Activated gamma-delta T cell (primary cell): Measurements from ENCODE around the gene CCK.

Source experiments
- DNase-seq: peaks from one replicate; lab custom pipeline; 2025; lab: John Stamatoyannopoulos, UW

Gene CCK

GRCh38 chr3:42225486-42226363, 40.3 kb downstream of the CCK start:
- DNase-seq, result no peak

GRCh38 chr3:42224658-42225421, 41.1 kb downstream of the CCK start:
- DNase-seq, result no peak

DNA sequence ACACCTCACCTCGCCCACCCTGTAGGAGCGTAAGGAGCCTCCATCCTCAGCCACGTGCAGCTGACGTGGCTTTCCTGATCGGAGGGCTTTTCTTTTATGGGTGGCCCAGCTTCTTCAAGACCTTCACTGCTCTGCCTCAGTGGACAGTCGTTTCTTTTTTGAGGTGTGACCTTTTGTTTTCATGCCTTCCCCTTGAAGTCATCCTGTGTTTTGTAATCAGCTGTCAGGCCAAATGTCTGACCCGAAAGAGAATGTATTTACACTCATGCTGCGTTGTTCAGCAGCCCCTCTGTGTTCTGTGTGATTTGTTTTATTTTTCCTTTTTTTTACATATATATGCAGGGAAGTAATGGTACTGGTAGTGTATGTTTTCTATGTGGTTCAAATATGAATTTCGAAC, 41.8 kb downstream of the CCK start:
- DNase-seq, result no peak

GRCh38 chr3:42222942-42223693, 42.9 kb downstream of the CCK start:
- DNase-seq, result no peak

GRCh38 chr3:42220436-42221121, 45.4 kb downstream of the CCK start:
- no peak for DNase-seq

GRCh38 chr3:42216931-42217333, 49.1 kb downstream of the CCK start:
- no peak for DNase-seq

GRCh38 chr3:42216302-42216701, 49.7 kb downstream of the CCK start:
- no peak for DNase-seq

GRCh38 chr3:42214565-42215283, 51.3 kb downstream of the CCK start:
- no peak for DNase-seq

DNA sequence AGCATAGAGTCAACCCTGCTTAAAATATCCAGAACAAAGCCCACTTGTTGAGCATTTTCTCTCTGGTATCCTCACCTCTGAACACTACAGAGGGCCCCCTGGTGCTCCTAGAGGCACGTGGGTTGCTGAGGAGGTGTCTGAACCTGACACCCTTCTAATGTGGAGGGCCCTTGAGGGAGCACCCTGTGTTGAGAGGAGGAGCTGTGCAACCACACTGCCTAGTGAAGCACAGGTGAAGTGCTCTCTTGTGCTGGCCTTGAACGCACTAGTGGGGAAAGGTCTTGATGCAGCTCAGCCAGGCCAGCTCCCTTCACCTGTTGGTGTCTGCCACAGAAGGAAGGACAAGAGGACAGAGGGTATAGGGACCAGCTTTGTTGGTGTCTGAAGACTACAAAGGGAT, 51.9 kb downstream of the CCK start:
- DNase-seq, result no peak

- no peak for DNase-seq
Observed at GRCh38 chr3:42213417-42213816, 52.6 kb downstream of the CCK start.

GRCh38 chr3:42210726-42211125, 55.3 kb downstream of the CCK start:
- no peak for DNase-seq

- no peak for DNase-seq
Observed at GRCh38 chr3:42209917-42210316, 56.1 kb downstream of the CCK start.
